ENCODE data around the gene PLAAT5.

The PLAAT5 gene

GRCh38 chr11:63511048-63511748, 20.2 kb upstream of the PLAAT5 start:
- DNase-seq: no peak

DNA sequence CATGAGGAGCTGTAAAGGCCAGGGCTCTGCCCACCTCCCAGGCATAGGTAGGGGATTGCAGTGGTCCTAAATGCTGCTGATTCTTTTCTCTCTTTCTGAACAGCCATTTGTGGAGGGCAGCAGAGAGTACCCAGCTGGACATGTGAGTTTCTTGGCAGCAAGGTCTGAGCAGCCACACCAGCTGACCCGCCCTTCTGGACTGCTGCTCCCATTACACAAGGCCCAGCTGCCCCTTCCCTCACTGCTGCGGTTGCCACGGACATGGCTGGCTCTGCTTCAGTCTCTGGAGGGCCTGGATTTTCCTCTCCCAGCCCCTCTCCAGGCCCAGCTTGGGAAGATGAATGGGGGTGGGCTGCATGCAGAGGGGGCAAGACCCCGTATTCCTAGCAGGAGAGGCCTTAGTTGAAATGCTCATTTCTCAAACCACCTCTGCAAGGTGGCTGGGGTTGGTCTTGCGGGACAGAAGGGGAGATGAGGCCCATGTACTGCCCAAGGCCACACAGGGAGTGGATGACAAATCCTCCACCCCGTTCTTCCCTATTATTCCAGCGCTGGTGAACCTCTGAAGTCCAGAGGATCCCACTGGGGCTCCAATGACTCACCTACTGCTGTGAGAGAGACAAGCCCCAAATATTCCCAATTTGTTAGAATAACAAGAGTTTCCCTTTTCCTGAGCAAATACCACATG, 19.5 kb upstream of the PLAAT5 start:
- no peak for DNase-seq

- DNase-seq: no peak
Measured at GRCh38 chr11:63508745-63509144, 17.8 kb upstream of the PLAAT5 start.

- no peak for DNase-seq
Measured at GRCh38 chr11:63508009-63508408, 17.0 kb upstream of the PLAAT5 start.

DNA sequence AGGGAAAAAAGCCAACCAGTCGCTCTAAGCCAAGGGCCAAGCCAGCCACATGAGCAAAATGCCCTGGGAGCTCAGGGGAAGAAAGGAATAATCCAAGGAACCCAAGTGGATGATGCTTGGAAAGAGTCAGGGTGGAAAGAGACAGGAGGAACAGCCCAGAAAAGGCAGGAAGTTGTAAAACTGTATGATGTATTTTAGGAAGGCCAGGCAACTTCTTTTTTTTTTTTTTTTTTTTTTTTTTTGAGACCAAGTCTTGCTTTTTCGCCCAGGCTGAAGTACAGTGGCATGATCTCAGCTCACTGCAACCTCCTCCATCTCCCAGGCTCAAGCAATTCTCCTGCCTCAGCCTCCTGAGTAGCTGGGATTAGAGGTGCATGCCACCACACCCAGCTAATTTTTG, 16.5 kb upstream of the PLAAT5 start:
- no peak for DNase-seq

- DNase-seq: no peak
Measured at GRCh38 chr11:63506876-63507275, 15.9 kb upstream of the PLAAT5 start.

DNA sequence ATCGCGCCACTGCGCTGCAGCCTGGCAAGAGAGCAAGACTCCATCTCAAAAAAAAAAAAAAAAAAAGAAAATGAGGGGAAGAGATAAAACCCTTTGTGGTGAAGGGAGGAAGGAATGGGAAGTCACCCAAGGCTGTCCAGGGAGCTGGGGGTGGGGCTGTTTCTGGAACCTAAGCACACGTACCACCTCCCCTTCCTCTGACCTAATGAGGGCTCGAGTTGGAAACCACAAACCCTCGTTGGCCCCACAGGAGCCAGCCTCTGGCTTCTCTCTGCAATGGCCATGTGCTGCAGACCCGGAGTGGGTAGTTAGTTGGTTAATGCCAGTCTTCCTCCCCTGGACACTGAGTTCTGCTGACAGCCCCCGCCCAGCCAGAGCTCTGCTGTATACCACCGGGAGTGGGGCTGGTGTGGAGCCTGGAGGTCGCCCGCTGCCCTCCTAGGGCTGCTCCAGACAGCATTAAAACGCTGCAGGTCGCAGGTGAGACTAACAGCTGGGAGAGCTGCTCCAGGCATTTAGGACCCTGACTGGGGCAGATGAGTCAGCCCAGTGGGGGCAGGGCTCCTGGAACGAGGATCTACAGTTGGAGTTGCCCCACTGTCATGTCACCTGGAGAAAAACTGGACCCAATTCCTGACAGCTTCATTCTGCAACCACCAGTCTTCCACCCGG, 15.0 kb upstream of the PLAAT5 start, which contains the start of gene LGALS12:
LGALS12 (plus strand) TSS at position 228 of the 672 bp plus-strand sequence; CDS start at position 603, 375 bp downstream.
- DNase-seq: no peak

GRCh38 chr11:63504933-63505586, 14.1 kb upstream of the PLAAT5 start:
- DNase-seq: no peak

DNA sequence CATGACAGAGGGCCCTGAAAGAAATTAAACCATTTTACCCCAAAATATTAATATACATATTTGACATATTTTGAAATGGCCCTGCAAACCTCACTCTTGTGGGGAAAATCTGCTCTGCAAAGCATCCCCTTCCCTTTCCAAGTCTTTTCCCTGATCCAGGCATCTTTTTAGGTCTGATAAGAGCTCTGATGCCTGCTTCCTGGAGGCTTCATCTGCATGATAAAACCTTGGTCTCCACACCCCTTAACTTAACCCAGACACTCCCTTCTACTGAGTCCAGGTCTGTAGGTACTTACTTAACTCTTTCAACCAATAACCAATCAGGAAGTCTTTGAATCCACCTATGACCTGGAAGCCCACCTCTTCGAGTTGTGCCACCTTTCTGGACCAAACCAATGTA, 13.1 kb upstream of the PLAAT5 start:
- no peak for DNase-seq

DNA sequence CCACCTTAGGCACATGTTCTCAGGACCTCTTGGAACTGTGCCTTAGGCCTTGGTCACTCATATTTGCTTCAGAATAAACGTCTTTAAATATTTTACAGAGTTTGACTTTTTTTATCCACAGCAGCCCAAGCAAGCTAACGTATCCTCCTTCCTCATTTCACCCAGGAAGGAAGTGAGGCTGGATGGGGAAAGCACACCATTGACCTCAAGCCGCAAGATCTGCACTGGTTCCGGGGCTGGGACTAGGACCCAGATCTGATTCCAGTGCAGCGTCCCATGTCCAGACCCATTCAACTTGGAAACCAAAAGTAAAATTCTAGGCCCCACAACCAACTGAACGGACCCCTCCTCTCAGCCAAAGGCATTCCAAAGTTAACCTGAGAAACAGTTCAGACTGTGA, 12.5 kb upstream of the PLAAT5 start:
- DNase-seq: no peak

DNA sequence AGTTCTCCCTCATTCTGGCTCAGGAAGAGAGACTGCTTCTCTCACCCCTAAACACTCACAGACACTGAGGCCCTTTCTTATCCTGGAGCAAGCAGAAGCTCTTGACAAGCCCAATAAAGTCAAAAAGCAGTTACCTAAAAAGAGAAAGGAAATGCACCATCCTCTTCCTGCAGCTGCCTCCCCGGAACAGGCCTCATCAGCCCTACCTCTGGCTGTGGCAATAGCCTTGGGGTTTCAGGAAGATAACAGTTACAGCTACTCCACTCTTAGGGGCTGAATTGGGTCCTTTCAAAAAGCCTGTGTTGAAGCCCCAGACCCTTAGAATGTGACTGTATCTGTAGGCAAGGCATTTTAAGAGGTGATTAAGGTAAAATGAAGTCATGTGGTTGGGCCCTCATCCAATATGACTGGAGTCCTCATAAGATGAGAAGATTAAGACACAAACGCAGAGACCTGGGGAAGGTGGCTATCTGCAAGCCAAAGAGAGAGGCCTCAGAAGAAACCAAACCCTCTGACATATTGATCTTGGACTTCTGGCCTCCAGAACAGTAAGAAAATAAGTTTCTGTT, 11.4 kb upstream of the PLAAT5 start:
- DNase-seq: no peak

- no peak for DNase-seq
Measured at GRCh38 chr11:63501236-63501635, 10.3 kb upstream of the PLAAT5 start.

GRCh38 chr11:63499874-63500273, 8.9 kb upstream of the PLAAT5 start:
- DNase-seq: no peak

- DNase-seq: no peak
Measured at GRCh38 chr11:63494975-63495374, 4.0 kb upstream of the PLAAT5 start.

DNA sequence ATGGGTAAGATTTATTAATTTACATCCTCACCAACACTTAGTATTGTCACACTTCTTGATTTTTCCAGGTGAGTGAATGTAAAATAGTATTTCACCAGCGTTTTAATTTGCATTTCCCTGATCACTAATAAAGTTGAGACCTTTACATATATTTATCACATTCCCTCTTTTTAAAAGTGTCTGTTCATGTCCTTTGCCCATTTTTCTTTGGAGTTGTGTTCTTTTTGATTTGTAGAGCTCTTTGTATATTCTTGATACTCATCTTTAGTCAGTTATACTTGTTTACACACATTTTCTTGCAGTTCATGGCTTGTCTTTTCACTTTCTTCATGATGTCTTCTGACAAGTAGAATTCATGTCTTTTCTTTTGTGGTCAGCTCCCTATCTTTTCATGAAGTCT, 2.2 kb upstream of the PLAAT5 start:
- no peak for DNase-seq

GRCh38 chr11:63492441-63492840, 1.5 kb upstream of the PLAAT5 start:
- no peak for DNase-seq

GRCh38 chr11:63491636-63492372, 837 bp upstream of the PLAAT5 start:
- DNase-seq: no peak

- DNase-seq: no peak
Measured at GRCh38 chr11:63491240-63491587, 247 bp upstream of the PLAAT5 start.

GRCh38 chr11:63489879-63490278, 1.1 kb downstream of the PLAAT5 start:
- DNase-seq: no peak

DNA sequence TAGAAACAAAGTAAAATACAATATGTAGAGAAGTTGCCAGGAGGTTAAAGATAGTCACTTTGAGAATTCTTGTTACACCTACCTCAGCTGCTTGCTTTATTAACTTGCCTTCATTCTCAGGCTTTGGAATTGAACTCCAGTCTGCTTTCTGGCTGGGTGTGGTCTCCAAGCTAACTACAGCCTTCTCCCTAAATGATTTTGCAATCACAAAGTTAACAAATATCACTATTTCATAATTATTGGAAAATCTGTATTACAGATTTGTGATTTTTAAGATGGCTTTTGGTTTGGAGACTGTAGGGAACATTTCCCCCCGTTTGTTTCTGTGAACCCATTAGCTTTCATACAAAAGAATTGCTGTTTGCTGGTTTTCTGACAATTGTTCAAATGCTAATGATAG, 2.2 kb downstream of the PLAAT5 start:
- no peak for DNase-seq

- DNase-seq: no peak
Measured at GRCh38 chr11:63485777-63486176, 5.2 kb downstream of the PLAAT5 start.

- DNase-seq: no peak
Measured at GRCh38 chr11:63480039-63480438, 10.9 kb downstream of the PLAAT5 start.

DNA sequence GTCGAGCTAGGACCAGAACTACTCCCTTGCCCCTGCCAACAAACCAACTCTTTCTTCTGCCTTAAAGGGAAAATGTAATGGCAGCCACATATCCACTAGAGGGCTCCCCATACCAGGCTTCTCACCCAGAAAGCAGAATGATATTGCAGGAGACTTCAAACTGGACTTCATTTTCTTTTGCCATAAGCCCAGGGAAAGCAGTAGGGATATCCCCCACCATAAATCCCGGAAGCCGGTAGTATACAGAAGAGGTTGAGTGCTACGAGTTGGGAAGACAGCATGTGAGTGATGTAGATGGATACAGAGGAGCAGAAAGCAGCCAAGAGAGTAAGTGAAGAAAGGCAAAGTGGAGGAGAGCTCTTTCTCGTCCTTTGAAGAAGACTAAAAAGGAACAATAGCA, 12.1 kb downstream of the PLAAT5 start:
- DNase-seq: peak; percentile 33
